Peyer's patch (tissue), 4 donors: ENCODE measurements around the gene LBHD2.
A peak's percentile ranks its signal among the peaks of the same experiment; 100 is the strongest.

Experiments
- POLR2A ChIP-seq, 2 donors: fragments of 450-650 bp; IDR thresholded peaks; one replicate each; pipeline ENCODE4 v1.5.1; 2017; ENCODE audit warnings: antibody characterized with exemption in 2 of 2, mild to moderate bottlenecking in 2 of 2, moderate library complexity in 2 of 2
- TF ChIP-seq, protein P1 (sequence below), 6 experiments: fragments of 450-650 bp in 4 of 6; fragments of 200-600 bp in 2 of 6; sonication (generic) in 1 of 6; IDR thresholded peaks; one replicate each; pipeline ENCODE4 v1.5.1; 2017 to 2019; ENCODE audit warnings: antibody characterized with exemption in 6 of 6, mild to moderate bottlenecking in 3 of 6, moderate library complexity in 1 of 6

DNA sequence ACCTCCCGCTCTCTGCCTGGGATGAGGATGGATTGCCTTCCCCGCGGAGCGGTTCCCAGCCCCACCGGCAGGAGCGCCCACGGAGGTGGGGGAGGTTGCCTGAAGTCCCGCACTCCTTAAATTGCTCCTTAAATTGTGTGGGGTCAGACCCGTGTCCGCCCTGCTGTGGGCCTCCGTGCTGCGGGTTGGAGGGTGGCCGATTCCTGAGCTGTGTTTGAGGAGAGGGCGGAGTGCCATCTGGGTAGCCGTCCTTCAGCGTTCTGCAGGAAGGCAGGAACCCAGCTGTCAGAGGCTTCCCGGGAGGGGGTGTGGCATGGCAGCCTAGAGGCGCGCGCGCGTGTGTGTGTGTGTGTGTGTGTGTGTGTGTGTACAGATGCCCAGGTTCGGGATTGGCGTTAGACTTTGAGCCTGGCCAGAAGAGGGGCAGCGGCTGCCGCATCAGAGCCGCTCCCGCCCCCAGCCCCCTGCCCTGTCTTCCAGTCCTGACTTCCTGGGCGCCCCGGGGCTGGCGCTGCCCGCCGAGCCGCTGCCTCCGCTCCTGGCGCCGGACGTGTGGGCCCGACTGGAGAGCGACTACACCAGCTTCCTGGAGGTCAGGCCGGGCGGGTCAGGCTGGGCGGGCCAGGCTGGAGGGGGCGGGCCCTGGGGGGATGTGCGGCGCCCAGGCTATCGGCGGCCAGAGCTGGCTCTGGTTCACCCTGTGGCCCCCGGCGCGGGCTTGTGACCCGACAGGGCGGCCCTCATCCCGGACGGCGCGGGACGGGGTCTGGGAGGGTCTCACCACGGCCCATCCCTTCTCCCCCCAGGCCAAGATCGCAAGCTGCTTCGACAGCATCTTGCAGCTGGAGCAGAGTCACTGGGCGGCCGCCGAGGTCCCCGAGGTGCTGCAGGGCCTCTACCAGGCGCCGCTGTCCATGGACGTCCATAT, 19.7 kb downstream of the LBHD2 start:
- TF ChIP-seq, protein P1, sequence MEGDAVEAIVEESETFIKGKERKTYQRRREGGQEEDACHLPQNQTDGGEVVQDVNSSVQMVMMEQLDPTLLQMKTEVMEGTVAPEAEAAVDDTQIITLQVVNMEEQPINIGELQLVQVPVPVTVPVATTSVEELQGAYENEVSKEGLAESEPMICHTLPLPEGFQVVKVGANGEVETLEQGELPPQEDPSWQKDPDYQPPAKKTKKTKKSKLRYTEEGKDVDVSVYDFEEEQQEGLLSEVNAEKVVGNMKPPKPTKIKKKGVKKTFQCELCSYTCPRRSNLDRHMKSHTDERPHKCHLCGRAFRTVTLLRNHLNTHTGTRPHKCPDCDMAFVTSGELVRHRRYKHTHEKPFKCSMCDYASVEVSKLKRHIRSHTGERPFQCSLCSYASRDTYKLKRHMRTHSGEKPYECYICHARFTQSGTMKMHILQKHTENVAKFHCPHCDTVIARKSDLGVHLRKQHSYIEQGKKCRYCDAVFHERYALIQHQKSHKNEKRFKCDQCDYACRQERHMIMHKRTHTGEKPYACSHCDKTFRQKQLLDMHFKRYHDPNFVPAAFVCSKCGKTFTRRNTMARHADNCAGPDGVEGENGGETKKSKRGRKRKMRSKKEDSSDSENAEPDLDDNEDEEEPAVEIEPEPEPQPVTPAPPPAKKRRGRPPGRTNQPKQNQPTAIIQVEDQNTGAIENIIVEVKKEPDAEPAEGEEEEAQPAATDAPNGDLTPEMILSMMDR (IDR thresholded peaks at IDR 0.05) = peak in 3 of 6 experiments; percentile 38 to 51 (median 44)
- peak in 1 of 2 donors; percentile 16 for TF ChIP-seq POLR2A (IDR thresholded peaks at IDR 0.05)
